Fibroblast of lung (primary cell): ENCODE measurements around the gene LMAN1L.

ENCODE experiments used
- EZH2 ChIP-seq: IDR thresholded peaks from 2 replicates; pipeline ENCODE4 v1.5.1; 2012; ENCODE audit warnings: low read length, control low read depth, mild to moderate bottlenecking; ENCODE audit errors: missing control alignments
- TF ChIP-seq, protein P1 (sequence below), 2 donors: IDR thresholded peaks in 1 of 2; conservative IDR thresholded peaks in 1 of 2; 1 replicate in 1 of 2; 2 replicates in 1 of 2; pipeline ENCODE4 v1.5.1; 2011 to 2012; ENCODE audit warnings: low read length in 2 of 2, control low read depth in 1 of 2, inconsistent platforms in 1 of 2, low read depth in 1 of 2, mild to moderate bottlenecking in 1 of 2

DNA sequence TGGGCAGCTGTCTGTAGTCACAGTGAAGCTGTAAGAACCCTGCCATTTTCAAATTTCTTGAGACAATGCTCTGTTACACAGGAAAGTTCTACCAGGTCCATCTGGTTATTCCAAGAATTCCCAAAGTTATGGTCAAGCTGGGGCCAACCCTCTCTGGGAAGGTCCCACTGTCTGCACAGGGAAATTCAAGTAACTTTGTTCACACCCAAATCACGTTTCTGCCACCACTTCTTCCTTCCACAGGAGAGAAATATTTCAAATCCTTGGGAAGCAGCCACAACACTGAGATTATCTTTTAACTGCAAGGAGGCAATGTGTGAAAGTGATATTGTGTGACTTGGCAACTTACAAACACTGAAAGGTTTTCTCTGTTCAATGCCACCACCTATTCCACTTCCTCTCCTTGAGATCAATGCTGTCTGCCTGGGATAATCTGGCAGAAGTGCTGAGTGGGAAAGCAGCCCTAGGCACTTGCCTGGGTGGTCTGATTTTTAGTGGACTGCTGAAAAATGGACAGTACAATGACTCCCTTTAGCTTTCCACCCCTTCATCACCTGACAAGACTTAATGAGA is 54.9 kb downstream of the LMAN1L start:
- TF ChIP-seq, protein P1, sequence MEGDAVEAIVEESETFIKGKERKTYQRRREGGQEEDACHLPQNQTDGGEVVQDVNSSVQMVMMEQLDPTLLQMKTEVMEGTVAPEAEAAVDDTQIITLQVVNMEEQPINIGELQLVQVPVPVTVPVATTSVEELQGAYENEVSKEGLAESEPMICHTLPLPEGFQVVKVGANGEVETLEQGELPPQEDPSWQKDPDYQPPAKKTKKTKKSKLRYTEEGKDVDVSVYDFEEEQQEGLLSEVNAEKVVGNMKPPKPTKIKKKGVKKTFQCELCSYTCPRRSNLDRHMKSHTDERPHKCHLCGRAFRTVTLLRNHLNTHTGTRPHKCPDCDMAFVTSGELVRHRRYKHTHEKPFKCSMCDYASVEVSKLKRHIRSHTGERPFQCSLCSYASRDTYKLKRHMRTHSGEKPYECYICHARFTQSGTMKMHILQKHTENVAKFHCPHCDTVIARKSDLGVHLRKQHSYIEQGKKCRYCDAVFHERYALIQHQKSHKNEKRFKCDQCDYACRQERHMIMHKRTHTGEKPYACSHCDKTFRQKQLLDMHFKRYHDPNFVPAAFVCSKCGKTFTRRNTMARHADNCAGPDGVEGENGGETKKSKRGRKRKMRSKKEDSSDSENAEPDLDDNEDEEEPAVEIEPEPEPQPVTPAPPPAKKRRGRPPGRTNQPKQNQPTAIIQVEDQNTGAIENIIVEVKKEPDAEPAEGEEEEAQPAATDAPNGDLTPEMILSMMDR (conservative IDR thresholded peaks at IDR 0.05 in 1 of 2, IDR thresholded peaks at IDR 0.05 in 1 of 2; ENCODE audit: low read depth in 1 of 2, low read length in 2 of 2) = no peak
- no peak for TF ChIP-seq EZH2
